NCI-H526 (cell line): ENCODE data around the gene CDKL2.
"Not testable (repeated sequence)": the region's sequence is repeated elsewhere in the genome, so short reads cannot be mapped to it uniquely, and the experiment has no call there.

Experiments
- DNase-seq, 2 experiments: peaks; one replicate each; lab custom pipeline; 2025; lab: John Stamatoyannopoulos, UW

Gene CDKL2

GRCh38 chr4:75552452-75552851, 77.9 kb downstream of the CDKL2 start:
- DNase-seq = no peak

GRCh38 chr4:75549019-75549418, 81.3 kb downstream of the CDKL2 start:
- DNase-seq = no peak

- DNase-seq = no peak
These were observed 82.5 kb downstream of the CDKL2 start for GRCh38 chr4:75547647-75548387.

GRCh38 chr4:75545526-75545925, 84.8 kb downstream of the CDKL2 start:
- no peak for DNase-seq

- DNase-seq = no peak
These were observed 85.5 kb downstream of the CDKL2 start for GRCh38 chr4:75544870-75545269.

GRCh38 chr4:75544220-75544619, 86.1 kb downstream of the CDKL2 start:
- not testable (repeated sequence) for DNase-seq

GRCh38 chr4:75542824-75543223, 87.5 kb downstream of the CDKL2 start:
- no peak for DNase-seq

GRCh38 chr4:75537308-75537707, 93.0 kb downstream of the CDKL2 start:
- DNase-seq = not testable (repeated sequence)

- DNase-seq = not testable (repeated sequence)
These were observed 96.4 kb downstream of the CDKL2 start for GRCh38 chr4:75533926-75534325.

GRCh38 chr4:75533339-75533887, 96.9 kb downstream of the CDKL2 start:
- not testable (repeated sequence) for DNase-seq

- not testable (repeated sequence) for DNase-seq
These were observed 98.7 kb downstream of the CDKL2 start for GRCh38 chr4:75531536-75532143.

- no peak for DNase-seq
These were observed 99.6 kb downstream of the CDKL2 start for GRCh38 chr4:75530556-75531322.
